ENCODE measurements around the gene EFNA5. TPM values are rescaled to one million over a fixed set of nuclear protein-coding genes. Genes with fewer than 3 reads are reported as not detected.

The EFNA5 gene
- total RNA-seq, 2 donors from 2014 or later, result 6.0 to 13.5 TPM

DNA sequence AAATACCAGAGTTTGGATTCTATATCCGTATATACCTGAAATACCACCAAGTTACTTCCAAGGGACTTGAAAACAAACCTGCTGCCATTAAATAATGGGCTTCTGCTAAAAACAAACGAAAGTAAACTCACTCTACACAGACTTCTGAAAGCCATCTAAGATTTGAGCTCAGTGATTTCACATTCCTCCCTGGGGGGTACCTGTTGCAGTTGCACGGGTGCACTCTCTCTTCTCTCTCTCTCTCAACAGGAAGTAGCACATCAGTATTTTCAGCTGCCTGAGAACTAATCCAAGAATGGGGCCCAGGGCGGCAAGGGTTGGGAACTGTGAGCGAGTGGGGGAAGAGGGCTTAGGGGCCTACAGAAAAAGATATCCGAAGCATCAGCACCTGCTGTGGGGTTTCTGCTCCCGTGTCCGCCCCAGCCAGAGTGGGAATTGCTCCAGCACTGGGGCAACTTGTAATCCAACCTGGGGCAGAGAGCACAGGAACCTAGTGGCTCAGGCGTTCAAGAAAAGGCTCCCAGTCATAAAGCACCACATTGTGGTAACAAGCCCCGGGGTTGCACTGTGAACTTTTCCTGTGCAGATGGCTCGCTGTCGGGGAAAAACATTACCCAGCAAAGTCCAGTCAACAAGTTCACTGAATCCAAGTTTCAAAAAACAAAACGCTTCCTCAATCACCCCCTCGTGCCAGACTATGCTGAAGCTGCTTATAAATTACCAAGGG lies 99.8 kb downstream of the EFNA5 start:
- TF ChIP-seq, protein P1, sequence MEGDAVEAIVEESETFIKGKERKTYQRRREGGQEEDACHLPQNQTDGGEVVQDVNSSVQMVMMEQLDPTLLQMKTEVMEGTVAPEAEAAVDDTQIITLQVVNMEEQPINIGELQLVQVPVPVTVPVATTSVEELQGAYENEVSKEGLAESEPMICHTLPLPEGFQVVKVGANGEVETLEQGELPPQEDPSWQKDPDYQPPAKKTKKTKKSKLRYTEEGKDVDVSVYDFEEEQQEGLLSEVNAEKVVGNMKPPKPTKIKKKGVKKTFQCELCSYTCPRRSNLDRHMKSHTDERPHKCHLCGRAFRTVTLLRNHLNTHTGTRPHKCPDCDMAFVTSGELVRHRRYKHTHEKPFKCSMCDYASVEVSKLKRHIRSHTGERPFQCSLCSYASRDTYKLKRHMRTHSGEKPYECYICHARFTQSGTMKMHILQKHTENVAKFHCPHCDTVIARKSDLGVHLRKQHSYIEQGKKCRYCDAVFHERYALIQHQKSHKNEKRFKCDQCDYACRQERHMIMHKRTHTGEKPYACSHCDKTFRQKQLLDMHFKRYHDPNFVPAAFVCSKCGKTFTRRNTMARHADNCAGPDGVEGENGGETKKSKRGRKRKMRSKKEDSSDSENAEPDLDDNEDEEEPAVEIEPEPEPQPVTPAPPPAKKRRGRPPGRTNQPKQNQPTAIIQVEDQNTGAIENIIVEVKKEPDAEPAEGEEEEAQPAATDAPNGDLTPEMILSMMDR (IDR thresholded peaks at IDR 0.05), result no peak
- Histone ChIP-seq H3K27me3 (replicated peaks; ENCODE audit: insufficient read depth) (no peaks in the 10 kb centered on the region), H3K9me3 (no peaks in the 10 kb centered on the region), H3K27ac (peak overlapping the region; percentile 62 to 67), H3K4me3 (peak overlapping the region; percentile 78), H3K36me3 (no peaks in the 10 kb centered on the region), H3K4me1 (ENCODE audit: control insufficient read depth in 1 of 2, low read depth in 2 of 2) (peaks cover 18 to 44% of the 10 kb centered on the region in 2 donors)
- ATAC-seq (ENCODE audit: insufficient number of reproducible peaks, low FRiP score, low read depth) (no peak), DNase-seq (ENCODE audit: low spot score) (no peak)

DNA sequence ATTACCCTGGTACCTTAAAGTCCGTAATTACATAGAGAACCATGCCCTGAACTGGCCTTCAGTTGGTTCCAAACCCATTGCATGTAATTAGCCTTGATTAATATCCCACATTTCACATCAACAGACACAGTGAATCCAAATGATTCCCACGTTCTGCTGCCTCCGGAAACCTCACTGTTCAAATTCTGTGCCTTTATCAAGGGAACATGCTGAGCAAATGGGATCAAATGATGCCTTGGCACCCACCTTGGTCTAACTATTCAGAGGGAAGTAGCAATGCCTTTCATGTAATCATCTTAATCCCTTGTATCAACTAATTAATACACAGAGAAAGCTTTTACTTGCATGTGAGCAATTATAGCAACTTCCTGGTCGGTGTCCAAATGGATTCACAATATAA lies 100.6 kb downstream of the EFNA5 start:
- Histone ChIP-seq H3K4me3 (no peak overlapping the region), H3K4me1 (ENCODE audit: control insufficient read depth in 1 of 2, low read depth in 2 of 2) (peaks cover 18 to 52% of the 10 kb centered on the region in 2 donors), H3K27me3 (replicated peaks; ENCODE audit: insufficient read depth) (no peaks in the 10 kb centered on the region), H3K9me3 (no peaks in the 10 kb centered on the region), H3K36me3 (no peaks in the 10 kb centered on the region), H3K27ac (peak overlapping the region in 1 of 2 donors; percentile 27)
- TF ChIP-seq, protein P1 (IDR thresholded peaks at IDR 0.05), result no peak
- ATAC-seq (ENCODE audit: insufficient number of reproducible peaks, low FRiP score, low read depth), result no peak
- no peak for DNase-seq (ENCODE audit: low spot score)

DNA sequence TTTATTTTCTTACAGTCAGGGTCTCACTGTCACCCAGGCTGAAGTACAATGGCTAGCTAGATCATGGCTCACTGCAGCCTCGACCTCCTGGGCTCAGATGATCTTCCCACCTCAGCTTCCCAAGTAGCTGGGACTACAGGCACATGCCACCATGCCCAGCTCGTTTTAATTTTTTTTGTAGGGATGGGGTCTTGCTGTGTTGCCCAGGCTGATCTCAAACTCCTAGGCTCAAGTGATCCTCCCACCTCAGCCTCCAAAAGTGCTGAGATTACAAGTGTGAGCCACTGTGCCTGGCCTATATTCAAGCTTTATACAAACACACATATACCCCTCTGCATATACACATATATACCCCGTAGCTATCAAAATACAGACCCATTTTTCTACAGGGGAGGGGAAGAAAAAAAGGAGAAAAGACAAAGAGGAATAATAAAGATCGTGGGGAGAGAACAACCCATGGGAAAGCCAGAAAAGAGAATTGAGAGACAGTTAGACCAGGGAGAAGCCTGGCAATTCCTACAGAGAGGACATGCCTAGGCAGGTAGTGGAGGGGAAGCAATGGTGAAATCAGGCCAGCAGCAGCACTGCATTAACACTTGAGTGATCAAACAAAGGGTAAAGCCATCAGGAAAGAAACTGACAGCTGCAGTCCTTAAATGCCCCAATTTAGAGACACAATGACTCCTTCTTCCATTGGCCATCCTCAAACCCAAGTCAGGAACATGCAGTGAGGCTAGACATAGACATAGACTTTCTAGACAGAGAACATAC lies 102.7 kb downstream of the EFNA5 start:
- DNase-seq (ENCODE audit: low spot score) (no peak), ATAC-seq (ENCODE audit: insufficient number of reproducible peaks, low FRiP score, low read depth) (no peak)
- Histone ChIP-seq H3K27ac (peak overlapping the region in 1 of 2 donors; percentile 4), H3K36me3 (no peaks in the 10 kb centered on the region), H3K9me3 (no peaks in the 10 kb centered on the region), H3K27me3 (replicated peaks; ENCODE audit: insufficient read depth) (no peaks in the 10 kb centered on the region), H3K4me1 (ENCODE audit: control insufficient read depth in 1 of 2, low read depth in 2 of 2) (peaks cover 18 to 71% of the 10 kb centered on the region in 2 donors), H3K4me3 (no peak overlapping the region)
- TF ChIP-seq, protein P1 (IDR thresholded peaks at IDR 0.05), result no peak

DNA sequence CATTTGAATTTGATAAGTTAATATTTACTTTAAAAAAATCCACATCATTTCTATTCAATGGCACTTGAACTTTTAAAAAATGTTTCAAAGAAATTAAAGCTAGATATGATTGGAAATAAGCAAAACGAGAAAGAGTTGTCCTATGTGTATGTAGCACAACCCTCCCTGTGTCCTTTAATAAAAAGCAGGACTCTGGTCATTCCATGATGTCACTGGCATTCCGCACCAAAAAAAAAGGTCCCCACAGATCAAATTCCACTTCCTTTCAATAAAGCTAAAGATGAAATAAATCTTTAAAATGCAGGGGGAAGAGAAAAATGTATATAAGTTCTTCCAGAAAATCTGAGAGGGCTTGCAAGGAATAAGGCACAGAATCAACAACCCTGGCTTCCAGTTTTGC lies 103.8 kb downstream of the EFNA5 start:
- ATAC-seq (ENCODE audit: insufficient number of reproducible peaks, low FRiP score, low read depth) (no peak), DNase-seq (ENCODE audit: low spot score) (no peak)
- TF ChIP-seq, protein P1 (IDR thresholded peaks at IDR 0.05), result no peak
- H3K9me3 ChIP-seq, result no peaks in the 10 kb centered on the region
- H3K4me1 ChIP-seq (ENCODE audit: control insufficient read depth in 1 of 2, low read depth in 2 of 2), result peaks cover 18 to 75% of the 10 kb centered on the region in 2 donors
- no peaks in the 10 kb centered on the region for H3K27me3 ChIP-seq (replicated peaks; ENCODE audit: insufficient read depth)
- H3K27ac ChIP-seq, result no peak overlapping the region
- no peak overlapping the region for H3K4me3 ChIP-seq
- no peaks in the 10 kb centered on the region for H3K36me3 ChIP-seq
